OCI-LY7 (cell line): ENCODE measurements around the gene RRP1B. TPM values are rescaled to one million over a fixed set of nuclear protein-coding genes. Genes with fewer than 3 reads are reported as not detected.
A peak's percentile ranks its signal among the peaks of the same experiment; 100 is the strongest.

Source experiments
- BruUV-seq: library from RNA; stranded (reverse); fragments of 400-500 nt; replicated peaks from 2 replicates; lab custom pipeline; 2021; lab: Mats Ljungman, UMichigan
- CTCF ChIA-PET: fragments of 300-600 bp; sonication (Branson Sonifier 250); formaldehyde crosslinking; loops from one replicate; lab custom pipeline; 2022; ENCODE audit warnings: antibody characterized with exemption; ENCODE audit not compliant: unreplicated experiment; lab: Charles Lee
- POLR2A ChIA-PET: fragments of 300-600 bp; sonication (Branson Sonifier 250); formaldehyde crosslinking; loops from one replicate; lab custom pipeline; 2022; ENCODE audit warnings: antibody characterized with exemption; lab: Charles Lee
- DNase-seq: peaks from one replicate; pipeline ENCODE4 v3.0.0-alpha.2; 2015; ENCODE audit warnings: low spot score
- H2AFZ ChIP-seq: fragments of 200-600 bp; sonication (generic), shearing (Covaris generic); 2 replicates; pipeline ENCODE4 v1.6.1; 2014; ENCODE audit warnings: mild to moderate bottlenecking, antibody characterized with exemption, low read length, moderate library complexity
- H3K27ac ChIP-seq: fragments of 200-600 bp; sonication (generic); 2 replicates; pipeline ENCODE4 v1.5.1; 2014; ENCODE audit warnings: mixed run types, low read depth, mild to moderate bottlenecking, moderate library complexity, low read length, inconsistent platforms; ENCODE audit not compliant: poor library complexity, severe bottlenecking
- H3K36me3 ChIP-seq: fragments of 200-600 bp; sonication (generic); 2 replicates; pipeline ENCODE4 v1.6.1; 2014; ENCODE audit warnings: mild to moderate bottlenecking, antibody characterized with exemption, low read length, moderate library complexity, mixed read lengths; ENCODE audit not compliant: insufficient read depth
- H3K4me1 ChIP-seq: fragments of 200-600 bp; sonication (generic); 2 replicates; pipeline ENCODE4 v1.5.1; 2014; ENCODE audit warnings: mild to moderate bottlenecking, low read length; ENCODE audit not compliant: insufficient read depth, poor library complexity, severe bottlenecking
- H3K4me2 ChIP-seq: fragments of 200-600 bp; sonication (generic); 2 replicates; pipeline ENCODE4 v1.6.1; 2014; ENCODE audit warnings: mild to moderate bottlenecking, low read length
- H3K4me3 ChIP-seq: fragments of 200-600 bp; sonication (generic); 2 replicates; pipeline ENCODE4 v1.5.1; 2014; ENCODE audit warnings: mild to moderate bottlenecking, low read depth, low read length; ENCODE audit not compliant: poor library complexity, severe bottlenecking
- H3K79me2 ChIP-seq: fragments of 200-600 bp; sonication (generic); 2 replicates; pipeline ENCODE4 v1.6.1; 2016; ENCODE audit warnings: low read depth, mild to moderate bottlenecking, low read length, moderate library complexity, mixed read lengths; ENCODE audit not compliant: insufficient read depth
- H3K9me2 ChIP-seq: fragments of 200-600 bp; sonication (generic); 2 replicates; pipeline ENCODE4 v1.6.1; 2016; ENCODE audit warnings: mild to moderate bottlenecking, low read length, mixed read lengths; ENCODE audit not compliant: insufficient read depth
- H3K9me3 ChIP-seq: fragments of 200-600 bp; sonication (generic); 2 replicates; pipeline ENCODE4 v1.6.1; 2014; ENCODE audit warnings: mild to moderate bottlenecking, mixed run types, low read length, mixed read lengths
- H4K20me1 ChIP-seq: fragments of 200-600 bp; sonication (generic); 2 replicates; pipeline ENCODE4 v1.6.1; 2014; ENCODE audit warnings: mild to moderate bottlenecking, antibody characterized with exemption, low read length, moderate library complexity, mixed read lengths; ENCODE audit not compliant: insufficient read depth
- CTCF ChIP-seq: fragments of 200-600 bp; sonication (generic); conservative IDR thresholded peaks from 2 replicates; pipeline ENCODE4 v1.5.1; 2014; ENCODE audit warnings: mild to moderate bottlenecking, antibody characterized with exemption, low read length, moderate library complexity, mixed read lengths
- EZH2phosphoT487 ChIP-seq: fragments of 200-600 bp; sonication (generic); IDR thresholded peaks from 2 replicates; pipeline ENCODE4 v1.6.1; 2018; ENCODE audit warnings: low read depth, borderline replicate concordance, mild to moderate bottlenecking, mixed run types, antibody characterized with exemption, low read length, moderate library complexity, mixed read lengths
- intact Hi-C: fragments of 100-400 bp; cut with micrococcal nuclease; formaldehyde crosslinking; loops from one replicate; pipeline ENCODE4 v1.10.0; 2022; ENCODE audit not compliant: unreplicated experiment
- total RNA-seq, 2 experiments: library from RNA; depleted of rRNA in 1 of 2; stranded (reverse); fragments of >200 nt in 1 of 2; shearing (Covaris generic) in 1 of 2; gene quantifications; 2 replicates each; pipeline ENCODE4 v1.2.3, GENCODE V29; 2014 to 2022

RRP1B gene
- total RNA-seq, 2 experiments from 2014 or later, result 58.6 to 74.5 TPM

- peaks cover 18% of the 10 kb centered on the region for H3K4me1 ChIP-seq
- TSS peak; percentile 14 for BruUV-seq
- intact Hi-C loops, result loop anchor here (5.0 to 10.0 kb wide), 2 partner anchors 53 to 110 kb away; partner anchors contain the start of genes CSTB and PDXK
Measured at GRCh38 chr21:43664358-43664757, 5.0 kb downstream of the RRP1B start.

GRCh38 chr21:43665879-43666278 is 6.5 kb downstream of the RRP1B start:
- Histone ChIP-seq H3K36me3 (peaks cover 89% of the 10 kb centered on the region), H3K4me3 (no peak overlapping the region), H2AFZ (no peak overlapping the region), H3K27ac (no peak overlapping the region), H4K20me1 (peaks cover 39% of the 10 kb centered on the region), H3K4me1 (peaks cover 16% of the 10 kb centered on the region), H3K9me2 (no peaks in the 10 kb centered on the region), H3K79me2 (peaks cover 98% of the 10 kb centered on the region), H3K4me2 (no peak overlapping the region), H3K9me3 (no peaks in the 10 kb centered on the region)
- intact Hi-C loops, result loop anchor here (10.0 kb wide), 1 partner anchor 109 kb away; the partner anchor contains the start of gene CSTB
- CTCF ChIA-PET, result no interaction called here
- DNase-seq, result no peak
- TF ChIP-seq EZH2phosphoT487, result no peak
- TF ChIP-seq CTCF, result no peak
- POLR2A ChIA-PET, result no interaction called here
- BruUV-seq, result no TSS peak

More at GRCh38 chr21:43664358-43664757, 5.0 kb downstream of the RRP1B start:
- Histone ChIP-seq H3K9me3 (no peaks in the 10 kb centered on the region), H3K9me2 (no peaks in the 10 kb centered on the region), H4K20me1 (peaks cover 41% of the 10 kb centered on the region), H3K4me2 (no peak overlapping the region), H3K36me3 (peaks cover 76% of the 10 kb centered on the region), H2AFZ (no peak overlapping the region), H3K27ac (no peak overlapping the region), H3K4me3 (no peak overlapping the region), H3K79me2 (peaks cover 98% of the 10 kb centered on the region)
- DNase-seq, result no peak
- POLR2A ChIA-PET, result interaction anchor here (0.6 kb wide), 1 partner anchor 14 kb away, joined by 3 read pairs; no protein-coding TSS in a partner anchor
- no peak for TF ChIP-seq CTCF
- TF ChIP-seq EZH2phosphoT487, result no peak
- CTCF ChIA-PET, result no interaction called here

DNA sequence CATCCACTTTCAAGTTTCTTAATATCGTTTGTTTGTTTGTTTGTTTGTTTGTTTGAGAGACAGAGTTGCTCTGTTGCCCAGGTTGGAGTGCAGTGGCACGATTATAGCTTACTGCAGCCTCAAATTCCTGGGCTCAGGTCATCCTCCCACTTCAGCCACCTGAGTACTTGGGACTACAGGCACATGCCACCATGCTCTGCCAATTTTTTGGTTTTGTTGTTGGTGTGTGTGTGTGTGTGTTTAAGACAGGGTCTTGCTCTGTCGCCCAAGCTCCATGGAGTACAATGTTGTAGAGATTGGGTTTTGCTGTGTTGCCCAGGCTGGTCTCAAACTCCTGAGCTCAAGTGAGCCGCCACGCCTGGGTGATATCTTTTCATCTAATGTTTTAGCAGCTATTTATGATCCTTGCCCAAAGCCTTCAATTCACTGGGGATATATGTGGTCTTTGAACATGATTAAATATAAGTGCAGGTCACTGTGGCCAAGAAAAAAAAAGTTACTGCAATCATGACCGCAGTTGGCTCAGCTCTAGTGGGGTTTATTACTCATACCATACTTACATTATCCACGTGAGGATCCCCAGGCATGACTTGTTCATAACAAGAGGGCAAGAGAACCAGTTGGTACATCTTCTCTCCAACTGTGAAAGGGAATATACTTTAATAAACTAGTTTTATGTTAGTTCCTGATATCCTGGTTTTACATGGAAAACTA is 8.0 kb downstream of the RRP1B start:
- no TSS peak for BruUV-seq
- TF ChIP-seq EZH2phosphoT487, result no peak
- no peak for TF ChIP-seq CTCF
- ChIA-PET CTCF (no interaction called here), POLR2A (interaction anchor here (0.5 kb wide), 1 partner anchor 112 kb away, joined by 3 read pairs; no protein-coding TSS in a partner anchor)
- H3K79me2 ChIP-seq, result peaks cover 85% of the 10 kb centered on the region
- H3K4me1 ChIP-seq, result peaks cover under 1% of the 10 kb centered on the region
- no peaks in the 10 kb centered on the region for H3K9me3 ChIP-seq
- DNase-seq, result no peak
- H4K20me1 ChIP-seq, result peaks cover 24% of the 10 kb centered on the region
- no peaks in the 10 kb centered on the region for H3K9me2 ChIP-seq
- intact Hi-C loops, result loop anchor here (10.0 kb wide), 1 partner anchor 107 kb away; the partner anchor contains the start of gene CSTB
- no peak overlapping the region for H3K4me3 ChIP-seq
- no peak overlapping the region for H2AFZ ChIP-seq
- H3K27ac ChIP-seq, result no peak overlapping the region
- peaks cover 89% of the 10 kb centered on the region for H3K36me3 ChIP-seq
- no peak overlapping the region for H3K4me2 ChIP-seq
